Fibroblast of skin of right biceps (primary cell): ENCODE measurements around the gene MACROD1.
A peak's percentile ranks its signal among the peaks of the same experiment; 100 is the strongest.

Experiments used
- DNase-seq: peaks from one replicate; pipeline ENCODE4 v3.0.0-alpha.2; 2013

The MACROD1 gene, protein sequence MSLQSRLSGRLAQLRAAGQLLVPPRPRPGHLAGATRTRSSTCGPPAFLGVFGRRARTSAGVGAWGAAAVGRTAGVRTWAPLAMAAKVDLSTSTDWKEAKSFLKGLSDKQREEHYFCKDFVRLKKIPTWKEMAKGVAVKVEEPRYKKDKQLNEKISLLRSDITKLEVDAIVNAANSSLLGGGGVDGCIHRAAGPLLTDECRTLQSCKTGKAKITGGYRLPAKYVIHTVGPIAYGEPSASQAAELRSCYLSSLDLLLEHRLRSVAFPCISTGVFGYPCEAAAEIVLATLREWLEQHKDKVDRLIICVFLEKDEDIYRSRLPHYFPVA

GRCh38 chr11:64165842-64166635 is at the start of gene MACROD1:
TSS of gene MACROD1 (minus strand) at chr11:64166113. CDS start at chr11:64165994, 119 bp downstream.
- DNase-seq, result peak; percentile 84

DNA sequence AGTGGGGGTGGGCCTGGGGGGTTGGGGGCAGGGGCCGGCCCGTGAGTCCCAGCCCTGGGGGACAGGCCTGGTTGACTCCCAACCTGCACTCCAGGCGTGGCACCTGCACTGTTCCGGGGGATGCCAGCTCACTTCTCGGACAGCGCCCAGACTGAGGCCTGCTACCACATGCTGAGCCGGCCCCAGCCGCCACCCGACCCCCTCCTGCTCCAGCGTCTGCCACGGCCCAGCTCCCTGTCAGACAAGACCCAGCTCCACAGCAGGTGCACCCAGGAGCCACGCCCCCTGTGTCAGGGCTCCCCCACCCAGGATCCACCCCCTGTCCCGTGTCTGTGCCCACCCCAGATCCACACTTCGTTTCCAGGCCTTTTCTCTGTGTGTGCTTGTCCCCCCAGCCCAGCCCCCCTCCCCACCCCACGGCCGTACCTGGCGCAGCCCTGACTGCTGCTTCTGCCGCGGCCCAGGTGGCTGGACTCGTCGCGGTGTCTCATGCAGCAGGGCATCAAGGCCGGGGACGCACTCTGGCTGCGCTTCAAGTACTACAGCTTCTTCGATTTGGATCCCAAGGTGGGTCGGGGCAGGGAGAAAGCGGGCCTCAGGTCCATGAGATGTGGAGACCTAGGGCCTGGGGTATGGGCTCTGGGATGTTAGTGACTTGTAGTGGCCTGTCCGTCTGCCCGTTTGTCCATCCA is 45.4 kb upstream of the MACROD1 start:
- no peak for DNase-seq

DNA sequence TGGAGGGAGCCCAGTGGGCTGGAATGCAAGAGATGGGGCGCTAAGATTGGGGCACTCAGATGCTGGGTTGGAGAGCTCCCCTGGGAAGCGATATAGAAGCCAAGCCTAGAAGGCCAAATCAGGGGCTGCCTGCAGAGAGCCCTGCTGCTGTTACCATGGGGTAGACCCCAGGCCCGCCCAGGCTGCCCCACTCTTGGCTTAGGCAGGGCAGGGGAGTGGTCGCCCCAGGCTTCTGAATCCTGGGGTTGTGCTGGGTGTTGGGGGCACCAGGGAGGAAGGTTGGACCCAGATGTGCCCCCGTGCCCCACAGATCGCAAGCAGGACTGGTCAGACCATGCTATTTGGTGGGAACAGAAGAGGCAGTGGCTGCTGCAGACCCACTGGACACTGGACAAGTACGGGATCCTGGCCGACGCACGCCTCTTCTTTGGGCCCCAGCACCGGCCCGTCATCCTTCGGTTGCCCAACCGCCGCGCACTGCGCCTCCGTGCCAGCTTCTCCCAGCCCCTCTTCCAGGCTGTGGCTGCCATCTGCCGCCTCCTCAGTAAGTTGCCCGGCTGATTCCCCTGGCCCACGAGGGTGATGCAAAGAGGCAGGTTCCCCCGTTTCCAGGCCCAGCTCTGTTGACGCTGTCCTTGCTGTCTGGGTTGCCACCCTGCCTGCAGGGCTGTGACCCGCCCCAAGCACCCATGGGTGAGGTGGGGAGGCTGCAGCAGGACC is 44.5 kb upstream of the MACROD1 start:
- DNase-seq, result no peak

DNA sequence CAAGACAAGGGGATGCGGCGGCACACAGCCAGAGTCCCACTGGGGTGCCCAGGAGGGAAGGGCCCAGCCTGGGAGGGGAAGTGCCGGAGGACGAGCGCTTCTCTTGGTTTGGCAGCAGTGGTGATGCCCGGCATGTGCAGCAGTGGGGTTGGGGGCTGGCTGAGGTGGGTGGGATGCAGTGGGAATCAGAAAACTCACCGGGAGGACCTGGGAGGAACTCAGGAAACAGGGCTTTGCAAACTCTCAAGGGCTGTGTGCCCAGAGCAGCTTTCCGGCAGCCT is 43.6 kb upstream of the MACROD1 start:
- DNase-seq, result no peak

GRCh38 chr11:64208796-64209562 is 43.1 kb upstream of the MACROD1 start:
- DNase-seq, result no peak

DNA sequence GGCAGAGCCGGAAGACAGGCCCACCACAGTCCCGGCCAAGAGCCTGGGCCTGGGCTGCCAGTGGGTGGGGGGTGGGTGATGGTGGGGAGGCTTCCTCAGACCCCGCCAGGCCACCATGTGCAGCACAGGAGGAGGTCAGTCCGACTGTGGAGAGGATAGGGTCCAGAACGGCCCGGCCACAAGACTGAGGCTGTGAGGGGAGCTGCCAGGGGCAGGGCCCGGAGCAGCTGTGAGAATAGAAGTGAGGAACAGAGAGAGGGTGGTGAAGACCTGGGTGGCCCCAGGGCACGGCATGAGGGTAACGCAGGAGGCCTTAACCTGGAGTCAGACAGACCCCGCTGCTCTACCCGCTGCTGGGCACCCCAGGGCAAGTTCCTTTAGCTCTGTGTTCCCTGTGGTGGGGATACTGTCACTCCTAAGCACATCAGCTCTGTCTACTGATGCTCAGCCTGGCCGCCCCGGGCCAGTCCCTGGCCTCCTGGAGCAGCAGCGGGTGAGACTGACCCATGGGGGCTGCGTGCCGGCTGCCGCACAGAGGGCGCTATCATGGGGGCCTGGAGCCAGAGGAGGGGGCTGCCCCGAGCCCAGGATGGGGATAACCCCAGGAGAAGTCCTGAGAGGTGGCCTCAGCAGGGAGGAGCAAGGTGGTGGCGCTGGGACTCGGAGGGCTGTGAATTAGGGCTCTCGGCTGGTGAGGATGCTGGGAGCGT is 42.3 kb upstream of the MACROD1 start:
- DNase-seq, result no peak

DNA sequence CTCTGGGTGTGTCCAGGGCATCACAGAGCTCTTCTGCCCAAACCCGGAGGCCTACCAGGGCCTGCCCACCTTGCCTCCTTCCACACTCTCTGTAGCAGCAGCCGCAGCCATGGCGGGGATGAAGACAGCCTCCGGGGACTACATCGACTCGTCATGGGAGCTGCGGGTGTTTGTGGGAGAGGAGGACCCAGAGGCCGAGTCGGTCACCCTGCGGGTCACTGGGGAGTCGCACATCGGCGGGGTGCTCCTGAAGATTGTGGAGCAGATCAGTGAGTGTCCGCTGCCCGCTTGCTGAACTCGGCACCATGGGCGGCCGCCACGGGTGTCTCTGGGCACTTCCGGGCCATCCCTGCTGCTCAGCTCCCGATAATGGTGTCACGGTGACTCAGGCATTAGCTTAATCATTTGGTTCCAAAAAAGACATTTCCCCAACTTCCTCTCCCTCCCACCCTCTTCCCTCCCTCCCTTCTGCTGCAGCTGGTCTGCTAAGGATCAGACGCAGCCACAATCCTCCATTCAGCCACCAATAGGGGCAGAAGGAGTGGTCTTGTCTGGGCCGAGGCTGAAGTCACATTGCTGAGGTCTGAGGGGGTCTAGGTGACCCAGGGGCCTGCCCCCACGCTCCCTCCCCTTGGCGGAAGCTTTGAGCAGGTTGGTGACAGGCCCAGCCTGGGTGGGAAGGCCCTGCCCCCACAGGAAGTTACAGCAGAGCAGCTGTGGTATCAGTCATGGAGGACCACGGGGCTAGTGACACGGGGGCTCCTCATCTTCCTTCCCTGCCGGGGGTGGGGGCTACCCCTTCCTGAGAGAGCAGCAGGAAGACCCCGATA is 41.6 kb upstream of the MACROD1 start:
- peak; percentile 81 for DNase-seq

DNA sequence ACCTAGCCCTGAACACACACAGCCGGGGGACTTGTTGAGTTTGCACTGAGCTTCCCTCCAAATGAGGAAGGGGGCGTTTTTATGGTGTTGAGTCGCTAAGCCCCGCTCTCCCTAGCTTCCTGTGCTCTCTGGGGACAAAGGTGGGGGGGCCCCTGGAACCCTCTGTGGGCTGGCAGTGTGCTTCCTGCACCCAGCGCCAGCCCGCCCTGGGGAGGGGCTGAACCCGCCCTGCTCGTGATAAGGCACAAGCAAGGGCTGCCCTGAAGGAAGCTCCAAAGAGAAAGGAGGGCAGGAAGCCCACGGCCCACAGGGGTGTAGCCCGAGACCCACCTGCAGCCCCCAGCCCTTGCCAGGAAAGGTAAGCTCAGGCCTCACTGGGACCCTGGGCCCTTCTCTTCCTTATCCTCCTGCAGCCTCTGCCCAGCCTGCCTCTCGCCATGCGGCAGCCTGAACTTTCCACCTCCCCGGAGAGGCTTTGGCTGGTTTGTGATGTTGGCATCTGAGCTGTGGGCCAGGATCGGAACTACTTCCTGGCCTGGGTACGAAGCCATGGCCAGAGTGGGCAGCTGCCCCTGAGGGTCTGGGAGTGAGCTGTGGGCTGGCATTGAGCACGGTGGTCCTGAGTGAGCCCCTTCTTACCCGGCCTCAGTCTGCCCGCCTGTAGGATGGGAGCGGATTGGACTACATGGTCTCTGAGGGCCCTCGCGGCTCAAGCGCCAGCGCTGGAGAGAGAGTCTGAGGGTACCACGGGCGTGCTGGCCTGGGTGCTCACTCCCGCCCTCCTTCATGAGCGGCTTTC is 40.7 kb upstream of the MACROD1 start, which contains the start of gene FERMT3:
Gene FERMT3 (plus strand): TSS at position 265 of the 799 bp plus-strand sequence. CDS start 644 bp downstream, outside the sequence.
- no peak for DNase-seq

- DNase-seq, result peak; percentile 94
These were observed 38.6 kb upstream of the MACROD1 start for GRCh38 chr11:64204464-64204989.

DNA sequence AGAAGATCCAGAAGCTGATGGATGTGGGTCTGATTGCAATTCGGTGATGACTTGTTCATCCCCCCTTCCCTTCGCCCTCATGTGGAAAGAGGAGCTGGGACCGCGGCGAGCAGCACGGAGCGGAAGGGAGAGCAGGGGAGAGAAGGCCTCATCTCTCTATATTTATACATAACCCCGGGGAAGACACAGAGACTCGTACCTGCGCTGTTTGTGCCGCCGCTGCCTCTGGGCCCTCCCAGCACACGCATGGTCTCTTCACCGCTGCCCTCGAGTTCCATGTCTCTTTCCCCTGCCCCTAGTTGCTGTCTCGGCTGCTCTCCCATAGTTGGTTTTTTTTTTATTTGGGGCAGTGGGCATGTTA is 38.1 kb upstream of the MACROD1 start:
- DNase-seq, result no peak

- no peak for DNase-seq
These were observed 37.6 kb upstream of the MACROD1 start for GRCh38 chr11:64203421-64204079.

- no peak for DNase-seq
These were observed 37.1 kb upstream of the MACROD1 start for GRCh38 chr11:64202992-64203391.

GRCh38 chr11:64201543-64201942 is 35.6 kb upstream of the MACROD1 start:
- DNase-seq, result no peak

- no peak for DNase-seq
These were observed 32.6 kb upstream of the MACROD1 start for GRCh38 chr11:64198511-64198910.

DNA sequence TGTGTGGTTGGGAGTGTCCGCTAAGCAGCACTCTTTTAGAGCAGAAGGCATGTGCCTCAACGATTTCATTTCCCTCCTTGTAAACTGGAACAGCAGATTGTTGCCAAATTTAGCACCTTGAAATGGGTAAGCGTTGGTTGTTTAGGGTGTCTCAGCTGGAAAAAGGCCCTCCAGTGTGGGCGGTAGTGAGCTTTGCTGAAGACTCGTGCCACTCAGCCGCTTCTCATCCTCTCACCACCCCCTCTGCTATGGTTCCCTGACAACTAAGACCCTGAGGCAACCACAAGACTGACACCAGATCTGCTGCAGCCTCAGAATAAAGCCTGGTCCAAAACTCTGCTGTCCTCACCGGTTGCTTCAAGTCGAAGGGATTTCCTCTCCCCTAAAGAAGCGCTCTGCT is 30.7 kb upstream of the MACROD1 start:
- DNase-seq, result no peak

DNA sequence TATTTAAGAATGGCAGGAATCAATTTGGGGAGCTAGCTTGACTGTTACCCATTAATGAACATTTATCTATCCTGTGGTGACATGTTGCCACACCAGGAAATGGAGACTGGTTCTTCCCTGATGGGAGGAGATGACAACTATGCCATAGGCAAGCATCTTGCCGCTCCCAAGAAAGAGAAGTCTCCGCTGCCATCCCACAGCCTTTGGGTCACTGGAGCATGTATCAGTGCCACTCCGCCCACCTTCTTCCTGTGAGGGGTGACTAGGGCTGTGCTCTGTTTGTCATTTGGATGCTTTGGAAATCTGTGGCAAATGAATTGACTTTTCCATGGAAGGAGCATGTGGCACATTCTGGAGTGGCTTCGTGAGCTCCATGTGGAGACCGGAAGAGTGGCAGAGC is 26.5 kb upstream of the MACROD1 start:
- DNase-seq, result no peak

- DNase-seq, result no peak
These were observed 20.7 kb upstream of the MACROD1 start for GRCh38 chr11:64186492-64187165.

DNA sequence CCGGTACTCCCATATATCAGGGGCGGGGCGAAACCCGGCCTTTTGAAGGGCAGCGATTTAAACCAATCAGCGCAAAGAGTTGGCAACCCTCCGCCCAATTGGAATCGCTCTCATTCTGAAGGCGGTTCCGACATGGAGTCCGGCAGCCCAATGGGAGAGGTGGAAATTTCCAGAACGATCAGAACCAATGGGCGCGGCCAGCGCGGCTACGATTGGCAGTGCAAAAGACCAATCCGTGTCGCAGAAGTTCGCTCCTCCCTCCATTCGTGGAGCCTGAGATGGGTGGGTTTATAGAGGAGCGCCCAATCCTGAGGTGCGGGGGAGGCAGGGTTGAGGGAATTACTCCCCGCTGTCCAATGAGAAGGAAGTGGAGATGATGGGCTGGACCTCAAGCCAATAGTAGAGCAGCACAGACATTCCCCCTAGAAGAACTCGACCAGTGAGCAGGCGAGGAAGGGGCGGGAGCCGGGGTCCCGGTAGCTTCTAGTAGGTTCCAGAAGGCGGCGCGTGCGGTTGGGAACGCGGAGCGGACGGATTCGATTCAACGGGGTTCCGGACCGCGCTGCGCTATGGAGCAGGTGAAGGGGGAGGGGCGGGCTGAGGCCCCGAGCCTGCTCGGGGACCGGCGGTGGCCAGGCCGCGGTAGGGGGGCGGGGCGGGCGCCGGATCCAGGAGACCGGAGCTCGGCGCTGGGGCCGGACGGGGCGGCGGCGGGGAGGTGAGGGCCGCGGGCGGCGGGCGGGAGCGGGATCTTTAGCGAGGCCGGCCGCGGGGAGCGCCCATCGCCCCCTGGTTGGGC is 20.0 kb upstream of the MACROD1 start, which contains the start of gene STIP1:
Gene STIP1 (plus strand): TSS at position 479 of the 799 bp plus-strand sequence. CDS start 91 bp downstream, at position 570.
- DNase-seq, result peak; percentile 100
